AG20443 (cell line): ENCODE data around the gene SDR9C7.

ENCODE experiments used
- DNase-seq: peaks from one replicate; pipeline ENCODE4 v3.0.0; 2012; ENCODE audit warnings: low spot score, mixed read lengths

Gene SDR9C7

GRCh38 chr12:56877195-56878009 is 56.8 kb downstream of the SDR9C7 start:
- DNase-seq: no peak

- DNase-seq: no peak
These were observed 59.4 kb downstream of the SDR9C7 start for GRCh38 chr12:56874821-56875220.

- no peak for DNase-seq
These were observed 60.8 kb downstream of the SDR9C7 start for GRCh38 chr12:56873382-56873781.
